Left ventricle myocardium inferior (tissue), 1 donor: Measurements from ENCODE around the gene TNFRSF8. TPM values are rescaled to one million over a fixed set of nuclear protein-coding genes. Genes with fewer than 3 reads are reported as not detected.

Source experiments
- DNase-seq: peaks from one replicate; pipeline ENCODE4 v3.0.0-alpha.2; 2020
- H3K27ac ChIP-seq: fragments of 200-600 bp; replicated peaks from 2 replicates; pipeline ENCODE4 v1.8.0; 2021
- H3K27me3 ChIP-seq: fragments of 200-600 bp; 2 replicates; pipeline ENCODE4 v1.8.0; 2021; ENCODE audit warnings: low read depth
- H3K36me3 ChIP-seq: fragments of 200-600 bp; 2 replicates; pipeline ENCODE4 v1.8.0; 2021
- H3K4me1 ChIP-seq: fragments of 200-600 bp; 2 replicates; pipeline ENCODE4 v1.8.0; 2021
- H3K4me3 ChIP-seq: fragments of 200-600 bp; 2 replicates; pipeline ENCODE4 v1.8.0; 2021; ENCODE audit warnings: mild to moderate bottlenecking, moderate library complexity
- H3K9me3 ChIP-seq: fragments of 200-600 bp; replicated peaks from 2 replicates; pipeline ENCODE4 v1.8.0; 2021
- intact Hi-C: fragments of 100-400 bp; cut with micrococcal nuclease; formaldehyde crosslinking; loops from one replicate; pipeline ENCODE4 v1.11.0; 2022
- total RNA-seq: library from RNA; stranded (reverse); fragmentation: NEBNext Ultra II Directional; extraction: Animal tissue kit (Norgen Biotek cat#: 25700); gene quantifications from one replicate; pipeline ENCODE4 v1.2.1, GENCODE V29; 2021
- TF ChIP-seq, protein P1 (sequence below): fragments of 200-600 bp; IDR thresholded peaks from 2 replicates; pipeline ENCODE4 v1.8.0; 2021; ENCODE audit warnings: antibody characterized with exemption, mild to moderate bottlenecking, borderline replicate concordance
- donor health status: DM: no; HTN: yes; CAD: no; lungs with severe emphysema.

The TNFRSF8 gene
- total RNA-seq, 1 donor from 2014 or later, result 0.82 TPM

GRCh38 chr1:12180315-12180714, 117.2 kb downstream of the TNFRSF8 start:
- Histone ChIP-seq H3K27me3 (peaks cover 14% of the 10 kb centered on the region), H3K36me3 (no peaks in the 10 kb centered on the region), H3K27ac (peak overlapping the region; percentile 94), H3K4me3 (no peak overlapping the region), H3K9me3 (no peaks in the 10 kb centered on the region), H3K4me1 (peaks cover 94% of the 10 kb centered on the region)
- TF ChIP-seq, protein P1, sequence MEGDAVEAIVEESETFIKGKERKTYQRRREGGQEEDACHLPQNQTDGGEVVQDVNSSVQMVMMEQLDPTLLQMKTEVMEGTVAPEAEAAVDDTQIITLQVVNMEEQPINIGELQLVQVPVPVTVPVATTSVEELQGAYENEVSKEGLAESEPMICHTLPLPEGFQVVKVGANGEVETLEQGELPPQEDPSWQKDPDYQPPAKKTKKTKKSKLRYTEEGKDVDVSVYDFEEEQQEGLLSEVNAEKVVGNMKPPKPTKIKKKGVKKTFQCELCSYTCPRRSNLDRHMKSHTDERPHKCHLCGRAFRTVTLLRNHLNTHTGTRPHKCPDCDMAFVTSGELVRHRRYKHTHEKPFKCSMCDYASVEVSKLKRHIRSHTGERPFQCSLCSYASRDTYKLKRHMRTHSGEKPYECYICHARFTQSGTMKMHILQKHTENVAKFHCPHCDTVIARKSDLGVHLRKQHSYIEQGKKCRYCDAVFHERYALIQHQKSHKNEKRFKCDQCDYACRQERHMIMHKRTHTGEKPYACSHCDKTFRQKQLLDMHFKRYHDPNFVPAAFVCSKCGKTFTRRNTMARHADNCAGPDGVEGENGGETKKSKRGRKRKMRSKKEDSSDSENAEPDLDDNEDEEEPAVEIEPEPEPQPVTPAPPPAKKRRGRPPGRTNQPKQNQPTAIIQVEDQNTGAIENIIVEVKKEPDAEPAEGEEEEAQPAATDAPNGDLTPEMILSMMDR, result no peak
- DNase-seq, result peak; percentile 69
- intact Hi-C loops, result no loop called here

DNA sequence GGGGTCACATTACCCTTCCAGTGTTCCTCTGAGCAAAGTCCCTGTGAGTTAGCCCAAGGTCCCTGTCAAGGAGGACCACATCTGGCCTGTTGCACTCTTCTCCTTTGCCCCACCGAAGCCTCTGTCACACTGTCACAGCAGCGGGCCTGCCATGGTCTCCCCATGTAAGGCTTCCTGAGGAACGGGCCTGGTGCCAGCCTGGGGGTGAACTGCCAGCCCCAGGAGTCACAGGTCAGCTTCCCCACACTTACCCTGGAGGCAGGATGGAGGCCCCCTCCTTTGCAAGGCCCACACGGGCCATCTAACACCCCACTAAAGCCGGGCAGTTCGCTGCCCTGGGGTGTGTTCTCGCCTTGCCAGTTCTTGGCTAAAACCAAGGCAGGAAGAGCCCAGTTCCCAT, 117.8 kb downstream of the TNFRSF8 start:
- Histone ChIP-seq H3K27ac (peak overlapping the region; percentile 94), H3K9me3 (no peaks in the 10 kb centered on the region), H3K4me1 (peaks cover 94% of the 10 kb centered on the region), H3K27me3 (peaks cover 14% of the 10 kb centered on the region), H3K4me3 (no peak overlapping the region), H3K36me3 (no peaks in the 10 kb centered on the region)
- intact Hi-C loops, result no loop called here
- TF ChIP-seq, protein P1, result no peak
- no peak for DNase-seq

- TF ChIP-seq, protein P1, result no peak
- H3K4me3 ChIP-seq, result no peak overlapping the region
- H3K36me3 ChIP-seq, result no peaks in the 10 kb centered on the region
- H3K27ac ChIP-seq, result peak overlapping the region; percentile 94
- H3K4me1 ChIP-seq, result peaks cover 94% of the 10 kb centered on the region
- H3K9me3 ChIP-seq, result no peaks in the 10 kb centered on the region
- H3K27me3 ChIP-seq, result peaks cover 14% of the 10 kb centered on the region
- no peak for DNase-seq
- intact Hi-C loops, result no loop called here
Observed at GRCh38 chr1:12181568-12181967, 118.5 kb downstream of the TNFRSF8 start.

DNA sequence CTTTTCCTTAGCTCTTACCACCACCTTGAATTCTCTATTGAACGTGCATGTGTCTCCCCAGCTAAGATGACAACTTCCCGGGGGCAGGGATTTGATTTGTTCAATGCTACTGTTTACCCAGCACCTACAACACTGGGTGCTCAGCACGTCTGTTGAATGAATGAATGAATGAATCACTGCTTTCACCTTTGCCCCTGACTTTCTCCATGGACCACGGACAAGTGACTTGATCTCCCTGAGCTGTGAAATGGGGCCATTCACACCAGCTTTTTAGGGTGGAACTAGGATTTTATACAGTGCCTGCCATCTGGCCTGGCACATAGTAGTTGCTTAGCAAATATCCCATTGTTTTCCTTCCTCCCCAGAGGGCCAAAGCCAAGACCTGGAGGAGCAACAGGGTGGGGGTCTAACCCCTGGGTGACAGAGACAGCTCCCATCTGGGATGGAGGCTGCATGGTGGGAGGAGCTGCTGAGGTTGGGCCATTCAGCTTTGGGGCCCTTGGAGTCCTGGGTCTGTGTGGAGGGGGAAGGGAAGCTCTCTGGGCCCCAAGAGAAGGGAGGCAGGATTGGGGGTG, 119.4 kb downstream of the TNFRSF8 start:
- Histone ChIP-seq H3K27ac (peak overlapping the region; percentile 94), H3K4me3 (no peak overlapping the region), H3K4me1 (peaks cover 94% of the 10 kb centered on the region), H3K9me3 (no peaks in the 10 kb centered on the region), H3K27me3 (peaks cover 8% of the 10 kb centered on the region), H3K36me3 (no peaks in the 10 kb centered on the region)
- TF ChIP-seq, protein P1, result no peak
- intact Hi-C loops, result no loop called here
- no peak for DNase-seq

- no peak overlapping the region for H3K4me3 ChIP-seq
- peak overlapping the region; percentile 94 for H3K27ac ChIP-seq
- H3K27me3 ChIP-seq, result peaks cover 4% of the 10 kb centered on the region
- intact Hi-C loops, result no loop called here
- TF ChIP-seq, protein P1, result no peak
- H3K36me3 ChIP-seq, result no peaks in the 10 kb centered on the region
- no peak for DNase-seq
- H3K9me3 ChIP-seq, result no peaks in the 10 kb centered on the region
- peaks cover 94% of the 10 kb centered on the region for H3K4me1 ChIP-seq
Observed at GRCh38 chr1:12183095-12183794, 120.1 kb downstream of the TNFRSF8 start.
